ENCODE measurements around the gene MGST3.
A peak's percentile ranks its signal among the peaks of the same experiment; 100 is the strongest.
"Not testable (repeated sequence)": the region's sequence is repeated elsewhere in the genome, so short reads cannot be mapped to it uniquely, and the experiment has no call there.

MGST3 gene

GRCh38 chr1:165629848-165630628, 996 bp upstream of the MGST3 start:
- peak; percentile 75 for DNase-seq

- DNase-seq, result peak; percentile 49
Measured at GRCh38 chr1:165631342-165632151, 513 bp downstream of the MGST3 start.

GRCh38 chr1:165632152-165632469, 1.1 kb downstream of the MGST3 start:
- no peak for DNase-seq

- DNase-seq, result no peak
Measured at GRCh38 chr1:165632491-165632890, 1.5 kb downstream of the MGST3 start.

- no peak for DNase-seq
Measured at GRCh38 chr1:165633614-165634013, 2.6 kb downstream of the MGST3 start.

- no peak for DNase-seq
Measured at GRCh38 chr1:165634154-165634921, 3.3 kb downstream of the MGST3 start.

- no peak for DNase-seq
Measured at GRCh38 chr1:165635329-165635728, 4.3 kb downstream of the MGST3 start.

- DNase-seq, result no peak
Measured at GRCh38 chr1:165635823-165636222, 4.8 kb downstream of the MGST3 start.

- no peak for DNase-seq
Measured at GRCh38 chr1:165637427-165637826, 6.4 kb downstream of the MGST3 start.

GRCh38 chr1:165638211-165638610, 7.2 kb downstream of the MGST3 start:
- not testable (repeated sequence) for DNase-seq

- no peak for DNase-seq
Measured at GRCh38 chr1:165639821-165640623, 9.0 kb downstream of the MGST3 start.

- no peak for DNase-seq
Measured at GRCh38 chr1:165641231-165641987, 10.4 kb downstream of the MGST3 start.

GRCh38 chr1:165644064-165644735, 13.2 kb downstream of the MGST3 start:
- no peak for DNase-seq

GRCh38 chr1:165645654-165646366, 14.8 kb downstream of the MGST3 start:
- no peak for DNase-seq

- DNase-seq, result no peak
Measured at GRCh38 chr1:165647517-165647916, 16.5 kb downstream of the MGST3 start.

GRCh38 chr1:165647970-165648369, 16.9 kb downstream of the MGST3 start:
- DNase-seq, result no peak

GRCh38 chr1:165648919-165649572, 18.0 kb downstream of the MGST3 start:
- no peak for DNase-seq

- no peak for DNase-seq
Measured at GRCh38 chr1:165650981-165651625, 20.1 kb downstream of the MGST3 start.

- DNase-seq, result not testable (repeated sequence)
Measured at GRCh38 chr1:165658766-165659580, 27.9 kb downstream of the MGST3 start.
